Measurements from ENCODE around the gene DOCK1.

The DOCK1 gene

GRCh38 chr10:127429601-127430312 is 524.5 kb downstream of the DOCK1 start:
- Histone ChIP-seq H3K27me3 (ENCODE audit: control insufficient read depth, insufficient read depth, low read length) (no peaks in the 10 kb centered on the region), H3K9me3 (ENCODE audit: control insufficient read depth, low read depth, low read length) (no peaks in the 10 kb centered on the region), H3K36me3 (ENCODE audit: control insufficient read depth, low read depth, low read length) (peaks cover 12% of the 10 kb centered on the region), H3K27ac (ENCODE audit: low read length) (no peak overlapping the region), H3K4me3 (ENCODE audit: low read length) (no peak overlapping the region), H3K4me1 (ENCODE audit: control insufficient read depth, low read depth, low read length) (no peaks in the 10 kb centered on the region), H3K9ac (ENCODE audit: low read length) (no peak overlapping the region)

- Histone ChIP-seq H3K4me3 (ENCODE audit: low read length) (no peak overlapping the region), H3K9ac (ENCODE audit: low read length) (no peak overlapping the region), H3K27ac (ENCODE audit: low read length) (no peak overlapping the region), H3K27me3 (ENCODE audit: control insufficient read depth, insufficient read depth, low read length) (no peaks in the 10 kb centered on the region), H3K4me1 (ENCODE audit: control insufficient read depth, low read depth, low read length) (no peaks in the 10 kb centered on the region), H3K9me3 (ENCODE audit: control insufficient read depth, low read depth, low read length) (no peaks in the 10 kb centered on the region), H3K36me3 (ENCODE audit: control insufficient read depth, low read depth, low read length) (peaks cover 7% of the 10 kb centered on the region)
These were observed 526.3 kb downstream of the DOCK1 start for GRCh38 chr10:127431525-127431924.

- H3K4me1 ChIP-seq (ENCODE audit: control insufficient read depth, low read depth, low read length), result no peaks in the 10 kb centered on the region
- H3K9ac ChIP-seq (ENCODE audit: low read length), result no peak overlapping the region
- H3K27me3 ChIP-seq (ENCODE audit: control insufficient read depth, insufficient read depth, low read length), result no peaks in the 10 kb centered on the region
- no peaks in the 10 kb centered on the region for H3K36me3 ChIP-seq (ENCODE audit: control insufficient read depth, low read depth, low read length)
- H3K27ac ChIP-seq (ENCODE audit: low read length), result no peak overlapping the region
- H3K4me3 ChIP-seq (ENCODE audit: low read length), result no peak overlapping the region
- H3K9me3 ChIP-seq (ENCODE audit: control insufficient read depth, low read depth, low read length), result no peaks in the 10 kb centered on the region
These were observed 528.8 kb downstream of the DOCK1 start for GRCh38 chr10:127434006-127434405.

DNA sequence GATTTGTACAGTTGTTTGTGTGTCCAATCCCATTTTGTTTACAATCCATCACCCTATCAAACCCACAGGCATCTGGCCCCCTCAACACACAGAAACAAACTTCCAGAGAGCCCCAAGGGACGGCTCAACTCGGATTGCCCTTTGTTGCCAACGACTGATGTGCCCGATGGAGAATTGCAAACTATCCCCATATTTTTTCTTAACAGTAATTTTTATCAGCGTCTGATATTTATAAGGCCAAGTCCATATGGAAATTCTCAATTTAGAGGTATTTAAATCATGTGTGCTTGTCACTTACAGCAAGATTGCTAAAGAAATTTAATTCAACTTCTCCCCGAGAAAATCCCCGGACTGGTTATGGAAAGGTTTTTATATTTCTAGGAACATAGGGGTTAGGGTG is 530.0 kb downstream of the DOCK1 start:
- no peaks in the 10 kb centered on the region for H3K4me1 ChIP-seq (ENCODE audit: control insufficient read depth, low read depth, low read length)
- H3K36me3 ChIP-seq (ENCODE audit: control insufficient read depth, low read depth, low read length), result no peaks in the 10 kb centered on the region
- no peak overlapping the region for H3K4me3 ChIP-seq (ENCODE audit: low read length)
- H3K27ac ChIP-seq (ENCODE audit: low read length), result no peak overlapping the region
- H3K9me3 ChIP-seq (ENCODE audit: control insufficient read depth, low read depth, low read length), result no peaks in the 10 kb centered on the region
- no peaks in the 10 kb centered on the region for H3K27me3 ChIP-seq (ENCODE audit: control insufficient read depth, insufficient read depth, low read length)
- H3K9ac ChIP-seq (ENCODE audit: low read length), result no peak overlapping the region

DNA sequence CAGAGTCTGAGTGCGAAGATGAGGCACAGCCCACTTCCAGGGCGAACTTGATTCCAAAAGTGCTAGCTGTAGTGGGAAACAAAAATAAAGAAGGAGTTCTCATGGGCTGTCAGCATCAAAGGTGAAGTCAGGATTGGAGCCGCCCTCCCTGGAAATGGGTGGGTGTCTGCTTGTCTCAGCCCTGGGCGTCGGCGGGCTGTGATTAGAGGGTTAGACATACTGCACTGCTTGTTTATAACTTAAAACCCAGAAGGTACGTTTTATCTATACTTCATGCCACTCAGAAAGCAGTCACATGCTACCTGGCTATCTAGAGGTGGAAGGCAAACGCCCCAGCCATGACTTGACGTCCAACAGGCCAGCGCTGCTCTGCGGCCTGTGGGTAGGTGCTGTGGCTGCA is 535.1 kb downstream of the DOCK1 start:
- H3K4me3 ChIP-seq (ENCODE audit: low read length), result no peak overlapping the region

GRCh38 chr10:127441350-127442219 is 536.4 kb downstream of the DOCK1 start:
- Histone ChIP-seq H3K27ac (ENCODE audit: low read length) (no peak overlapping the region), H3K9me3 (ENCODE audit: control insufficient read depth, low read depth, low read length) (peaks cover 11% of the 10 kb centered on the region), H3K4me1 (ENCODE audit: control insufficient read depth, low read depth, low read length) (peaks cover 17% of the 10 kb centered on the region), H3K27me3 (ENCODE audit: control insufficient read depth, insufficient read depth, low read length) (no peaks in the 10 kb centered on the region), H3K9ac (ENCODE audit: low read length) (no peak overlapping the region), H3K4me3 (ENCODE audit: low read length) (peak overlapping the region; percentile 3), H3K36me3 (ENCODE audit: control insufficient read depth, low read depth, low read length) (peaks cover 7% of the 10 kb centered on the region)

More for the DNA sequence above, 535.1 kb downstream of the DOCK1 start:
- Histone ChIP-seq H3K4me1 (ENCODE audit: control insufficient read depth, low read depth, low read length) (peaks cover 17% of the 10 kb centered on the region), H3K27me3 (ENCODE audit: control insufficient read depth, insufficient read depth, low read length) (no peaks in the 10 kb centered on the region), H3K9ac (ENCODE audit: low read length) (no peak overlapping the region), H3K27ac (ENCODE audit: low read length) (no peak overlapping the region), H3K9me3 (ENCODE audit: control insufficient read depth, low read depth, low read length) (peaks cover 11% of the 10 kb centered on the region), H3K36me3 (ENCODE audit: control insufficient read depth, low read depth, low read length) (peaks cover 7% of the 10 kb centered on the region)

DNA sequence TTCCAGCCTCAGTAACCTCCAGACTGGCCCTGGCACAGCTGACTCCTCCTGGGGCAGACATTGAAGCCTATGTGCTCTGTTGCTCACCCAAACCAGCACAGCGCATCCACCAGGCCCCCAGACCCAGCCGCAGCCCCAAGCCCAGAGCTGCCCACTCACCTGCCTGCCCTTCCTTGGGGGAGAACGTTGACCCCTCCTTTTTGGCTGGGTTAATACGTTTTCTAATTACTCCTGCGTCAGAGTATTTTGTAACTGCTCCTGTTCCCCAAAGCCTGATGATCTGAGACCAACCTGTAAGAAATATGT is 536.9 kb downstream of the DOCK1 start:
- Histone ChIP-seq H3K9me3 (ENCODE audit: control insufficient read depth, low read depth, low read length) (peaks cover 11% of the 10 kb centered on the region), H3K4me3 (ENCODE audit: low read length) (no peak overlapping the region), H3K4me1 (ENCODE audit: control insufficient read depth, low read depth, low read length) (peaks cover 17% of the 10 kb centered on the region), H3K9ac (ENCODE audit: low read length) (no peak overlapping the region), H3K27me3 (ENCODE audit: control insufficient read depth, insufficient read depth, low read length) (no peaks in the 10 kb centered on the region), H3K36me3 (ENCODE audit: control insufficient read depth, low read depth, low read length) (peaks cover 7% of the 10 kb centered on the region), H3K27ac (ENCODE audit: low read length) (no peak overlapping the region)

- peaks cover 17% of the 10 kb centered on the region for H3K4me1 ChIP-seq (ENCODE audit: control insufficient read depth, low read depth, low read length)
- H3K4me3 ChIP-seq (ENCODE audit: low read length), result no peak overlapping the region
These were observed 538.9 kb downstream of the DOCK1 start for GRCh38 chr10:127444155-127444554.

DNA sequence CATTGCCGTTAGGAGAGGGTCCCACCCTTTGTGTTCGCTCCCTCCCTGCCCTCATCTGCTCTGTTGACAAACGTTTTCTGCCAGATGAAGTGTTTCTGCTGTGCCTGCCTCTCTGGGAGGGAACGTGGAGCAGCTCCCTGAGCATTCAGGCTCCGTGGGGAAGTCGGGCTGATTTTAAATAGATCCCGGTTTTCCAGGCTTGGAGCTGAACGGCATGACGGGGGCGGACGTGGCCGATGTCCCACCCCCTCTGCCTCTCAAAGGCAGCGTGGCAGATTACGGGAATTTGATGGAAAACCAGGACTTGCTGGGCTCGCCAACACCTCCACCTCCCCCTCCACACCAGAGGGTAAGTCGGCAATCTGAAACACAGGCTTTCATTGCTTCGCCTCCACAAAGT is 542.0 kb downstream of the DOCK1 start:
- Histone ChIP-seq H3K4me3 (ENCODE audit: low read length) (no peak overlapping the region), H3K36me3 (ENCODE audit: control insufficient read depth, low read depth, low read length) (peaks cover 17% of the 10 kb centered on the region), H3K4me1 (ENCODE audit: control insufficient read depth, low read depth, low read length) (peaks cover 6% of the 10 kb centered on the region), H3K9ac (ENCODE audit: low read length) (no peak overlapping the region), H3K27ac (ENCODE audit: low read length) (no peak overlapping the region), H3K27me3 (ENCODE audit: control insufficient read depth, insufficient read depth, low read length) (no peaks in the 10 kb centered on the region), H3K9me3 (ENCODE audit: control insufficient read depth, low read depth, low read length) (peaks cover 11% of the 10 kb centered on the region)

More at GRCh38 chr10:127444155-127444554, 538.9 kb downstream of the DOCK1 start:
- Histone ChIP-seq H3K9ac (ENCODE audit: low read length) (no peak overlapping the region), H3K27me3 (ENCODE audit: control insufficient read depth, insufficient read depth, low read length) (no peaks in the 10 kb centered on the region), H3K36me3 (ENCODE audit: control insufficient read depth, low read depth, low read length) (peaks cover 16% of the 10 kb centered on the region), H3K9me3 (ENCODE audit: control insufficient read depth, low read depth, low read length) (peaks cover 11% of the 10 kb centered on the region), H3K27ac (ENCODE audit: low read length) (no peak overlapping the region)

- Histone ChIP-seq H3K4me3 (ENCODE audit: low read length) (no peak overlapping the region), H3K9me3 (ENCODE audit: control insufficient read depth, low read depth, low read length) (no peaks in the 10 kb centered on the region), H3K27me3 (ENCODE audit: control insufficient read depth, insufficient read depth, low read length) (no peaks in the 10 kb centered on the region), H3K36me3 (ENCODE audit: control insufficient read depth, low read depth, low read length) (peaks cover 15% of the 10 kb centered on the region), H3K27ac (ENCODE audit: low read length) (no peak overlapping the region), H3K9ac (ENCODE audit: low read length) (no peak overlapping the region), H3K4me1 (ENCODE audit: control insufficient read depth, low read depth, low read length) (no peaks in the 10 kb centered on the region)
These were observed 544.3 kb downstream of the DOCK1 start for GRCh38 chr10:127449490-127449889.

GRCh38 chr10:127450644-127451043 is 545.4 kb downstream of the DOCK1 start:
- Histone ChIP-seq H3K9ac (ENCODE audit: low read length) (no peak overlapping the region), H3K27ac (ENCODE audit: low read length) (no peak overlapping the region), H3K27me3 (ENCODE audit: control insufficient read depth, insufficient read depth, low read length) (no peaks in the 10 kb centered on the region), H3K36me3 (ENCODE audit: control insufficient read depth, low read depth, low read length) (peaks cover 10% of the 10 kb centered on the region), H3K4me3 (ENCODE audit: low read length) (no peak overlapping the region), H3K4me1 (ENCODE audit: control insufficient read depth, low read depth, low read length) (no peaks in the 10 kb centered on the region), H3K9me3 (ENCODE audit: control insufficient read depth, low read depth, low read length) (no peaks in the 10 kb centered on the region)

- Histone ChIP-seq H3K9me3 (ENCODE audit: control insufficient read depth, low read depth, low read length) (no peaks in the 10 kb centered on the region), H3K27me3 (ENCODE audit: control insufficient read depth, insufficient read depth, low read length) (no peaks in the 10 kb centered on the region), H3K36me3 (ENCODE audit: control insufficient read depth, low read depth, low read length) (peaks cover 10% of the 10 kb centered on the region), H3K27ac (ENCODE audit: low read length) (no peak overlapping the region), H3K9ac (ENCODE audit: low read length) (no peak overlapping the region), H3K4me3 (ENCODE audit: low read length) (no peak overlapping the region), H3K4me1 (ENCODE audit: control insufficient read depth, low read depth, low read length) (no peaks in the 10 kb centered on the region)
These were observed 546.4 kb downstream of the DOCK1 start for GRCh38 chr10:127451628-127452027.
